Measurements from ENCODE around the gene CASP6. TPM values are rescaled to one million over a fixed set of nuclear protein-coding genes. Genes with fewer than 3 reads are reported as not detected.

CASP6 gene
- total RNA-seq (10 to 100 TPM in 4 of 5 donors, 1 to 10 TPM in 1; 2.3 to 68.9 (median 33.8) TPM), polyA plus RNA-seq (10 to 100 TPM; 11.6 to 29.0 (median 22.8) TPM)
- long read RNA-seq, donor 1, transcript CASP6-201 (7 exons, 1,548 nt), result major isoform, 9 of 9 reads
- long read RNA-seq, donor 1, partial matches to known transcripts, result 0 of 9 reads
- long read RNA-seq, donor 1, other reads (novel, unspliced or antisense), result 0 of 9 reads
- long read RNA-seq, donor 2, transcript CASP6-201 (7 exons, 1,548 nt), result major isoform, 12 of 19 reads
- long read RNA-seq, donor 2, partial matches to known transcripts, result 7 of 19 reads
- long read RNA-seq, donor 2, other reads (novel, unspliced or antisense), result 0 of 19 reads
- long read RNA-seq, donor 3, transcript CASP6-201 (7 exons, 1,548 nt), result major isoform, 8 of 8 reads
- long read RNA-seq, donor 3, partial matches to known transcripts, result 0 of 8 reads
- long read RNA-seq, donor 3, other reads (novel, unspliced or antisense), result 0 of 8 reads
- long read RNA-seq, donor 4, result 0 reads
- long read RNA-seq, donor 5, transcript CASP6-201 (7 exons, 1,548 nt), result major isoform, 6 of 6 reads
- long read RNA-seq, donor 5, partial matches to known transcripts, result 0 of 6 reads
- long read RNA-seq, donor 5, other reads (novel, unspliced or antisense), result 0 of 6 reads
- long read RNA-seq, donor 6, transcript CASP6-201 (7 exons, 1,548 nt), result major isoform, 35 of 37 reads
- long read RNA-seq, donor 6, partial matches to known transcripts, result 0 of 37 reads
- long read RNA-seq, donor 6, other reads (novel, unspliced or antisense), result 0 of 37 reads
- long read RNA-seq, donor 7, transcript CASP6-201 (7 exons, 1,548 nt), result major isoform, 5 of 6 reads
- long read RNA-seq, donor 7, partial matches to known transcripts, result 0 of 6 reads
- long read RNA-seq, donor 7, other reads (novel, unspliced or antisense), result 0 of 6 reads
- long read RNA-seq, donor 8, transcript CASP6-201 (7 exons, 1,548 nt), result major isoform, 10 of 11 reads
- long read RNA-seq, donor 8, partial matches to known transcripts, result 0 of 11 reads
- long read RNA-seq, donor 8, other reads (novel, unspliced or antisense), result 0 of 11 reads
- long read RNA-seq, donor 9, transcript CASP6-201 (7 exons, 1,548 nt), result major isoform, 7 of 7 reads
- long read RNA-seq, donor 9, partial matches to known transcripts, result 0 of 7 reads
- long read RNA-seq, donor 9, other reads (novel, unspliced or antisense), result 0 of 7 reads
- long read RNA-seq, donor 10, partial matches to known transcripts, result 0 of 6 reads
- long read RNA-seq, donor 10, other reads (novel, unspliced or antisense), result 0 of 6 reads

- TF ChIP-seq, protein P1, sequence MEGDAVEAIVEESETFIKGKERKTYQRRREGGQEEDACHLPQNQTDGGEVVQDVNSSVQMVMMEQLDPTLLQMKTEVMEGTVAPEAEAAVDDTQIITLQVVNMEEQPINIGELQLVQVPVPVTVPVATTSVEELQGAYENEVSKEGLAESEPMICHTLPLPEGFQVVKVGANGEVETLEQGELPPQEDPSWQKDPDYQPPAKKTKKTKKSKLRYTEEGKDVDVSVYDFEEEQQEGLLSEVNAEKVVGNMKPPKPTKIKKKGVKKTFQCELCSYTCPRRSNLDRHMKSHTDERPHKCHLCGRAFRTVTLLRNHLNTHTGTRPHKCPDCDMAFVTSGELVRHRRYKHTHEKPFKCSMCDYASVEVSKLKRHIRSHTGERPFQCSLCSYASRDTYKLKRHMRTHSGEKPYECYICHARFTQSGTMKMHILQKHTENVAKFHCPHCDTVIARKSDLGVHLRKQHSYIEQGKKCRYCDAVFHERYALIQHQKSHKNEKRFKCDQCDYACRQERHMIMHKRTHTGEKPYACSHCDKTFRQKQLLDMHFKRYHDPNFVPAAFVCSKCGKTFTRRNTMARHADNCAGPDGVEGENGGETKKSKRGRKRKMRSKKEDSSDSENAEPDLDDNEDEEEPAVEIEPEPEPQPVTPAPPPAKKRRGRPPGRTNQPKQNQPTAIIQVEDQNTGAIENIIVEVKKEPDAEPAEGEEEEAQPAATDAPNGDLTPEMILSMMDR (IDR thresholded peaks at IDR 0.05), result peak in 5 of 7 experiments; percentile 25 to 73 (median 56)
- no peak for TF ChIP-seq EP300 (IDR thresholded peaks at IDR 0.05)
- peak in 2 of 3 donors; percentile 61 to 66 for TF ChIP-seq POLR2AphosphoS5 (IDR thresholded peaks at IDR 0.05)
- peak in 1 of 4 donors; percentile 2 for TF ChIP-seq POLR2A (IDR thresholded peaks at IDR 0.05)
- peaks cover 0 to 8% (median 6%) of the 10 kb centered on the region in 4 donors for H3K36me3 ChIP-seq
- peak within 1 kb of the TSS; percentile 90 to 98 (median 91) for H3K27ac ChIP-seq
- H3K9me3 ChIP-seq, result no peaks in the 10 kb centered on the region
- intact Hi-C loops (cut with DNase I; ENCODE audit: low total_unique reads), result no loop called here
- peaks cover 18 to 43% (median 23%) of the 10 kb centered on the region in 4 donors for H3K4me1 ChIP-seq
- peak; percentile 92 to 93 for DNase-seq
- peak within 1 kb of the TSS; percentile 82 to 89 (median 86) for H3K4me3 ChIP-seq
- 0 to 1% (median 0%) methylated on average over 43 to 72 of the region's 72 CpGs; no CpG with 5 or more reads in 1 of the 5 donors for WGBS, 5 donors
- H3K27me3 ChIP-seq, result no peaks in the 10 kb centered on the region
Measured at GRCh38 chr4:109702950-109703663, at the start of gene CASP6. TSS of gene CASP6 (minus strand) at chr4:109703445. CDS start at chr4:109703395, 50 bp downstream.

- TF ChIP-seq, protein P1 (IDR thresholded peaks at IDR 0.05), result no peak
- TF ChIP-seq POLR2A (IDR thresholded peaks at IDR 0.05) (no peak), POLR2AphosphoS5 (IDR thresholded peaks at IDR 0.05) (no peak), EP300 (IDR thresholded peaks at IDR 0.05) (no peak)
- no peaks in the 10 kb centered on the region for H3K27me3 ChIP-seq
- no peak overlapping the region for H3K4me3 ChIP-seq
- no peaks in the 10 kb centered on the region for H3K36me3 ChIP-seq
- H3K9me3 ChIP-seq, result no peaks in the 10 kb centered on the region
- H3K27ac ChIP-seq, result no peak overlapping the region
- no peak for DNase-seq
- intact Hi-C loops (cut with DNase I; ENCODE audit: low total_unique reads), result no loop called here
- H3K4me1 ChIP-seq, result no peaks in the 10 kb centered on the region
- WGBS, 5 donors, result 0 to 53% (median 0%) methylated on average over 1 of the region's 1 CpG
Measured at GRCh38 chr4:109752525-109752924, 49.3 kb upstream of the CASP6 start.

- TF ChIP-seq EP300 (IDR thresholded peaks at IDR 0.05), result no peak
- TF ChIP-seq, protein P1 (IDR thresholded peaks at IDR 0.05), result no peak
- TF ChIP-seq POLR2A (IDR thresholded peaks at IDR 0.05), result no peak
- TF ChIP-seq POLR2AphosphoS5 (IDR thresholded peaks at IDR 0.05), result no peak
- DNase-seq, result no peak
- 82 to 87% (median 84%) methylated on average over 4 of the region's 4 CpGs for WGBS, 5 donors
Measured at GRCh38 chr4:109751852-109752251, 48.6 kb upstream of the CASP6 start.

More at GRCh38 chr4:109751852-109752251, 48.6 kb upstream of the CASP6 start:
- H3K36me3 ChIP-seq, result no peaks in the 10 kb centered on the region
- no peaks in the 10 kb centered on the region for H3K27me3 ChIP-seq
- no peaks in the 10 kb centered on the region for H3K9me3 ChIP-seq
- H3K27ac ChIP-seq, result no peak overlapping the region
- intact Hi-C loops (cut with DNase I; ENCODE audit: low total_unique reads), result no loop called here
- no peaks in the 10 kb centered on the region for H3K4me1 ChIP-seq
- H3K4me3 ChIP-seq, result no peak overlapping the region
